Cerebellar nuclear complex (tissue), 1 donor: Measurements from ENCODE around the gene FRRS1L.
"Not testable (repeated sequence)": the region's sequence is repeated elsewhere in the genome, so short reads cannot be mapped to it uniquely, and the experiment has no call there.

Experiments used
- DNase-seq, 2 experiments: peaks; one replicate each; lab custom pipeline; 2025; lab: John Stamatoyannopoulos, UW

The FRRS1L gene

GRCh38 chr9:109129470-109130197 lies 37.4 kb downstream of the FRRS1L start:
- no peak for DNase-seq

DNA sequence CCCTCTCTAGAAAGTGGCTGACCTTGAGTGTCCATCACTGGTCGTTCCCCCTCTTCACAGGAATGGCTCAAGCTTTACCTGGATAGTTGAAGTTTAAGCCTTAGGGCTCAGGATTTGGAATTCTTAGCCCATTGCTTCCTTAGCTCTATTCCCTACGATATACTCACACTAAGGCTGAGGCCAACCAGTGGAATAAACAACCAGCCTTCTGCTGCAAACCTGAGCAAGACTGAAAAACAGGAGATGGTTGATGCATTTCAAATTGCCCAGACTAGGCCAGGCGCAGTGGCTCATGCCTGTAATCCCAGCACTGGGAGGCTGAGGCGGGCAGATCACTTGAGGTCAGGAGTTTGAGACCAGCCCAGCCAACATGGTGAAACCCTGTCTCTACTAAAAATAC lies 40.4 kb downstream of the FRRS1L start:
- DNase-seq, result not testable (repeated sequence)

- DNase-seq, result no peak
Observed at GRCh38 chr9:109124121-109124520, 42.9 kb downstream of the FRRS1L start.

DNA sequence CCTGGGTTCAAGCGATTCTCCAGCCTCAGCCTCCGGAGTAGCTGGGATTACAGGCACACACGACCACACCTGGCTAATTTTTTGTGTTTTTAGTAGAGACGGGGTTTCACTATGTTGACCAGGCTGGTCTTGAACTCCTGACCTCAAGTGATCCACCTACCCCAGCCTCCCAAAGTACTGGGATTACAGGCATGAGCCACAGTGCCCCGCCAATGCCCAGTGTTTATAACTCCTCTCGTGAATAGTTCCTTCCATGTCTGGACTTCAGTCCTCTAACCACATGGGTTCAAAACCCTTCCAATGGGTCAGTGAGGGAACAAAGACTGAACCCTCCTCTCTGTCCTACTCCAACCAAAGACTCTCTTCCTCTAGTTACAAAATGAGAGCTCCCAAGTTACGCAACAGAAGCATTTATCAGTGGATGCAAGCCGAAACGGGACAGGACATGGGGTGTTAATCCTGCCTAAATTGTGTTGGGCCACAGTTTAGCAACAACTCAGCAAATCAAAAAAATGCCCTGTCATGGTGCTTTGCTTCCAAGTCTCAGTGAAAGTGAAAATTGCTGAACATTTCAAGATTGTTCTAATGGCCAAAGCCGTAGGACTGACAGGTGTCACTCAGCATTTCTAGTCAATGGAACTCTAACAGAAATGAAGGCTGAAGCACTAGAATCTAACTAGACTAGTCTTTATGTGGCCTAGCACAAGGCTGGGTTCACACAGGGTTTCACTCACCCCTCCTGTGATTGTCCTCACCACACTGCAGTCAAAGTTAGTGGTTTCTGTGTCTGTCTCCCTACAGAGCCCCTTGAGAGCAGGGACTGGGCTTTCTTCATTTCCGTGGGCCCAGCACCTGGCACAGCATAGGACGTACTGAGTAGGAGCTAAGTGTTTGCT lies 44.1 kb downstream of the FRRS1L start:
- no peak for DNase-seq

DNA sequence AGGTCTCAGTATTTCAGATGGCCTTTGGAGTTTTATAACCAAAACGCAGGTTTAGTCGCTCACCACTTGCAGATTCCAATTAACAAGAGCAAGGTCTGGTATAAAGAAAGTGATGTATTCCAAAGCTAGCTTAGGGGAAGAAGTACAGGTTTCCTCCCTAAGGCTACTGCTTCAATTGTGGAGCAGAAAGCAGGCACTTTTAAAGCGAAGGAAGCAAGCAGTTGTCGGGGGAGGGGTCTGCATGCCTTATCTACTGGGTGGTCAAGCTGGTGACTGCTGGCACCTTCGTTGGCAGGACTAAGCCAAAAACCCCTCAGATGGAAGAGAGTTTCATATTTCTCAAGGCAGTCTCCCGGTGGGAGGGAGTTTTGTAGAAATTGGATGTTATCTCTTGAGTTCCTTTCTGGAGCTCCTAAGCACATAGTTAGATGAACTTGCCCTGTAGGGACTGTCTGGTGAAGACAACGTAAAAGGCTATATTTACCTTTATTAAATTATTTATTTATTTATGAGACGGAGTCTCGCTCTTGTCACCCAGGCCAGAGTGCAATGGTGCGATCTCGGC lies 45.7 kb downstream of the FRRS1L start:
- no peak for DNase-seq

DNA sequence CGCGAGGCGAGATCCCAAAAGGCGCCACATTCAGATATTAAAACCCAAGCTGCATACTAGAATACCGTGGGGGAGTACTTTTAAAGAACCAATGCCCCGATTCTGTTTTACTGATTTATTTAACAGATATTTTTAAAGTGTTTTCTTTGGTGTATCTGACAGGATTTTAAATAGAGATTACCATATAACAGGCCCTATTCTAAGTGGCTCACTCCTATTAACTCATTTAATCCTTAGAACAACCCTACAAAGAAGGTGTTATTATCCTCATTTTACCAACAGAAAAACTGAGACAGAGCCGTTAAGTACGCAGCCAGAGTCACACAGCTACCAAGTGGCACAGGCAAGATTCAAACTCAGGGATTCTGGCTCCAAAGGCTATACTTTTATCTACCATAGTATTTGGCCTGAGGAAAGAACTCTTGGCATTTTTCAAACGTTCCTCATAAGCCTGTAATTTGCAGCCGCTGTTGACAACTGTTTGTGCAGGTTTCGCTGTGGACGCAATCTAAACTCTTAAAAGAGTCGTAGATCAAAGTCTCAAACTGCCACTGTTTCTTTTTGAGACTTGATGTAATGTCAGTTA lies 46.8 kb downstream of the FRRS1L start:
- DNase-seq, result no peak

DNA sequence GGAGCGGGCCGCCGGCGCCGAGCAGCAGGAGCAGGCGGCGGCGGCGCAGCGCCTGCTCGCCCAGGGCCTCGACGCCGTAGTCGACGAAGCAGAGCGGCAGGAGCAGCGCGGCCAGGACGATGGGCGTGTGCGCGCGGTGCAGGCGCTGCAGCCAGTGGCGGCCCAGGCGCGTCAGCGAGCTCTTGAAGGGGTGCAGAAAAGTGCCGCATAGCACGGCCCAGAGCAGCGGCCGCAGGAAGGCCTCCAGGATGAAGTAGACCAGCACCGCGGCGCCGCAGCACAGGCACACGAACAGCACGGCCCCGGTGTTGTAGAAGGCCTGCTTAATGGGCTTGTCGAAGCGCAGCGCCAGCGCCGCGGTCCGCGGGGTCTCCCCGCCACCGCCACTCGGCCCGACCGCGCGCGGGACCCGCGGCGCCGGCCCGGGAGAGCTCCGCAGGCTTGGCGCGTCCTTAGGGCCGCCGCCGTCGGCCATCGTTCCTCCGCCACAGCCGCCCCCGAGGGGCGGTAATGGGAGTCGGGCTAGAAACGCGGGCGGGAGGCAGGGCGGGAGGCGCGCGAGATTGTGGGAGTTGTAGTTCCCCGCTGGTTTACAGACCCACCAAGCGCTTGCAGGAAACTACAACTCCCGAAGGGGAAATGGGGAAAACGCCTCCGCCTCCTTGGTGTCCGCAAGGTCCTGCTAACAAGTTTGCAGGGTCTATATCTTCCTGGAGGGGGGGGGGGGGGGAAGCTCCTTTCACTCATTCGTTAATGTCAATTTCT lies 47.4 kb downstream of the FRRS1L start, which contains the start of gene TMEM245:
TSS of gene TMEM245 (minus strand) at position 509 of the 765 bp plus-strand sequence. CDS start at position 475, 34 bp downstream.
- peak; percentile 97 to 99 for DNase-seq

GRCh38 chr9:109118808-109119438 lies 48.1 kb downstream of the FRRS1L start:
- no peak for DNase-seq

DNA sequence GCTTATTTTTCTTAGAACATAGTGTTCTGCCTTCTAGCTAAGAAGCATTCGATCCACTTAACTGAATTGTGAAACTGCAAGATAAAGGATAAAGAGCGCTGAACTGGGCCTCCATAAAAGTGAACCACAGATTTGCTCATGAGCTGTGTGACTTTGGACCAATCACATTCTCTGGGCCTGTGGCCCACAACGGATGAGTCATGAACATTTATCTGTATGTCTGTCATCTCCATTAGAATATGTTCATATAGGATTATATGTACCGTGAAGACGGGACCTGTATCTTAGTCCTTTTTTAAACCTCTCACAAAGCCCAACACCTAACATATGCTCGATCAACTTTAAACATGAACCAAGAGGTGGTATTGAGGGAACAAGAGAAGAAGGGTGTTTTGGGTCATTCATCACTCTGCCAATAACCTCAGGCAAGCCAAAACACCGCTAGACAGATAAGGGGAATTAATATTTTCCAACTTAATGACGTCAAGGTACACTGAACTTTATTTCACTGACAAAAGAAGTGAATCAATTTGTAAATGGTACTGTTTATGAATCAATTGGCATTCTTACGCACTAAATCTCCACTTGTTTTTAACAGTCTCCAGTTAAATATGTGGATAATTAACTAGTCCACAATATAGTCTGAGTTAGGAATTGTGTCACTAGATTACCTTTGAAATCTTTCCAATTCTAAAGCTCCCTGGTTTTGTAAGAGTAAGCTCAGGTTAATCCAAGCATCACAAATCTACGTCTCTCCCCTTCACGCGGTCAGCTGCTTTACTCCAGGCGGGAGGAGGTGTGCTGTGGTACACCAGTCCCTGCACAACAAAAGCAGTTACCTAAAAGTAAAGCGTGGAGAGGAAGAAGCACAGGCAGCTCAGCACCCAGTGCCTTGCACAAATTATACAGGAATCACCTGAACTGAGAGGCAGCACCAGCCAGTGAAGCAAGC lies 48.9 kb downstream of the FRRS1L start:
- no peak for DNase-seq

DNA sequence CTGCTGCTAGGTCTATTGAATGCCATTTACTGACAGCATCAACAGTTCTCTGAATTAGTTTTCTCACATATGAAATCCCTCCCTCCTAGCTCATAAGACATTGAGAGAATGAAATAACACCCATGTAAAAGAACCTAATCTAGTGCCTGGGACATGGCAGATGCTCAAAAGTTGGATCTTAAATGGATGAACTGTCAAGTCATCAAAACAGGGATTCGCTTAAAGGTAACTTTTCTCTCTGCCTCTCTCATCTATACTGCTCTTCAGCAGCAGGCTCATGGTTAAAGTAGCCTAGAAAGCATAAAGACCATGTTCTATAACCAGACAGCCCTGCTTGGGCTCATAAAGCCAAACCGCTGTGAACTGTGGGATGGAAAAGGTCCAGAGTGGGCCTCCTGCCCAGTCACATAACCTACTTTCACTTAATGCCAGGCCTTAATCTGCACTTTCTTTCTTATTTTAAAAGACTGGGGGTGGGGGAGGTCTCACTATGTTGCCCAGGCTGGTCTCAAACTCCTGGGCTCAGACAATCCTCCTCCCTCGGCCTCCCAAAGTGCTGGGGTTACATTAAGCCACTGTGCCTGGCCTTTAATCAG lies 51.0 kb downstream of the FRRS1L start:
- DNase-seq, result no peak

DNA sequence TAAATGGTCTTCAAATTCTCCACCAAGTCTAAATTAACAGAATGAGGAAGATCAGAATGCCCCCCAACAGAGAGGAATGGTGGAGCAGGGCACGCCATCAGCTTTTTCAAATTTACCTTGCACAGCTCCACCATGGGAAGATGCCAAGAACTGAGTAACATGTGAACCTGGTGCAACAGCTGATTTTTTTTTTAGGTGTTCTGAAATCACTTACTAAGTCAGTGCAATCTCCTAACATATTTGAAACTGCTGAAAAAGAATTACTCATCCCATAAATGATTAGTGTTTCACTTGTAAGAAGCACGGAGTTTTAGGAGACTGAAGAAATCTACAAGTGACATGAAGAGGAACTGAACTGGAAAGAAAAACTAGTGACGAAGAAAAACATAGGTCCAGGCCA lies 52.4 kb downstream of the FRRS1L start:
- no peak for DNase-seq

DNA sequence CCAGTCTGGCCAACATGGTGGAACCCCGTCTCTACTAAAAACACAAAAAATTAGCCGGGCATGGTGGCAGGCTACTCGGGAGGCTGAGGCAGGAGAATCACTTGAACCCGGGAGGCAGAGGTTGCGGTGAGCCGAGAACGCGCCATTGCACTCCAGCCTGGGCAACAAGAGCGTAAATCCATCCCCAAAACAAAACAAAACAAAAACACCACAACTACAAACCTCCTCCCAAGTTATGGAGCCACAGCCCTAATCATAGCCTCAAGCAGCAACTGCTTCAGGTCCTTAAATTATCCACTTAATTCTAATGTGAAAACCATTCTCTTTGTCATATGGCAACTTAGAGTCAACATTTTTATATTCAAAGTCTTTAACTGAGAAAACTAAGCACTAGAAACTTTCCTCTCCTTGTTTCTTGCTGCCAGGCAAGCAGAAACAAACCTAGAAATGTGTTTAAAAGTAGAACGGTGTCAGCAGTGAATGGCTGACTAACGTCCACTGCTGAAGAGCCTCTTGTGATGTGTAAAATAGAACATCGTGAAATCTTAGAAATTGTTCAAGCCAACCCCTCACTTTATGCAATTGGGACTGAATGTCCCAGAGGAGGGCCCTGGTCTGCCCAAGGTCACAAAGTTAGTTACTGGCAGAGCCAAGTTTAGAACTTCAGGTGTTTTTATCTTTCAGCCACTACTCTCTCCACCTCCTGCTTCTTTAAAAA lies 53.0 kb downstream of the FRRS1L start:
- DNase-seq, result no peak

GRCh38 chr9:109113254-109113653 lies 53.8 kb downstream of the FRRS1L start:
- no peak for DNase-seq

DNA sequence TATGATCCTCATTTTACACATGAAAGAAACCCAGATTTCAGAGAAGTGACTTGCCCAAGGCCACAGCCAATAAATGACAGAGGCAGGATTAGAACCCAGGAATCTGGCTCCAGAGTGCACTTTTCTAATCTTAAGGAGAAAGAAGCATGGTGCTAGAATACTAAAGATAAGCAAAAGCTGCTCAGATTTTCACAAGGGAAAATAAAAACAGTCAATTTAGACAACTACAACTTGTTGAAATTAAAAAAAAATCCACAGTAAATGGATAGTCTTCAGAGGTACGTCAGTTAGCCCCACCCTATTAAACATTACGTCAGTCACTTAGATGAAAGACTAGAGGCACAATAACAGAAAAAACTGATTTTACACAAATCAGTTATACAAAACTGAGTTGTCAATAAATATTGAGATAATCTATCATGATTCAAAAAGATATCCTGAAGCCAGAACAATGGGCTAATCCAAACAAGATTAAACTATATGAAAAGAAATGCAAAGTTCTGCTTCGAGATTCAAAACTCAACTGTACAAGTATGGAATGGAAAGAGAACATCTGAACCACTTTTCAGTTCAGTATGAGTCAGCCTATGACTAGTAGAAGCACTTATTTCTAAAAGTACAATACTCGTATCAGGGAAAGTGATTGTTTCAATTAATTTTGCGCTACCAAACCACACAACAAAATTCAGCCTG lies 56.6 kb downstream of the FRRS1L start:
- DNase-seq, result no peak

GRCh38 chr9:109109967-109110328 lies 57.1 kb downstream of the FRRS1L start:
- no peak for DNase-seq

DNA sequence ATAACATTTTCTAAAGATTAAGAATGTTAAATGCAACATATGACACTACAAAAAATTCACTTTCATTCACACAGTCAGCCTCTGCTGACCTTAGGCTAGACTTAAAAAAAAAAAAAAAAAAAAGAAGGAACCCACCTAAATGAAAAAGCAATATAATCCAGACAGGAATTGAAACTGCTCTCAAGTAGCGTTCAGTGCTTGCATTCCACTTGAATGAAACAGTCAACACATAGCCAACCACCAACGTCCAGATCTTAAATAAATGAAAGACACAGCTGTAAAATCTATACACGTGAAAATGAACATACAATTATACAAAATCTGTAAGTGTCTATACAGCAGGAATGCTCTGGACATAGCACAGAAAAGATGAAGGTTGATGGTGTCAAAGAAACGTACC lies 58.7 kb downstream of the FRRS1L start:
- DNase-seq, result no peak

DNA sequence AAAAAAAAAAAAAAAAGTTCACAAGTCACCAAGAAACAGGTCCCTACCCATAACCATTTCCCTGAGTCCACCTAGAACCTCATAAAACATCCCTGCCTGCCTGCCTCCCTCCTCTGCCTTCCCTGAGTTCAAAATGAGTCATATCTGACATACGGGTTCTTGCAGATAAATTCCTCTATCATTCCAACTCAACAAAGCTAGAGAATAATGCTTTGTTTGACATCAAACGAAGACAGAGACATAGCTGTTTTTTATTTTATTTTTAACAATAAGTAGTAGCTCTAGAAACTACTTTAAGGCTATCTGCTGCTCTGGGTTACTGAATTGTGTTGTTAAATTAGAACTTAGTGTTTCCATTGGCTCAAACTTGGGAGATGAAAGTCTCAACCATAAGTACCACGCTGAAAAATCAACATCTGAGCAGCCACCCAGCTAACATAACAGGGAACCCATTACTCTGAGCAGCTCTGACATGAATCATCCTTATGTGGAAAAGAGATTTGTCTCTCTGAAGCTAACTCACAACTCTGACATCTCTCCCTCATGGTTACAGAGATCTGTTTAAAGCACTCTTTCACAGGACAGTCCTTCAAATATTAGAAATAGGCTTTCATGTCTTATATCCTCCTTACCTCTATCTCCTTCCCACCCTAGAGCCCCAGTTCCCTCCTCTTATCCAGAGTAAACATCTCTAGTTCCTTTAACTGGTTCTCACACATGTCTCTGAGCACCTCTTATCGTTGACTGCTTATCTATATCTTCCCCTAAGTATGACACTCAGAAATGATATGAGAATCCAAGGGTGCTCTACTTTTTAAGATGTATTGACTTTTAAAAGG lies 59.4 kb downstream of the FRRS1L start:
- no peak for DNase-seq
